Neural cell (in vitro differentiated cells): Measurements from ENCODE around the gene TMPRSS6. TPM values are rescaled to one million over a fixed set of nuclear protein-coding genes. Genes with fewer than 3 reads are reported as not detected.

Experiments
- H2AFZ ChIP-seq: fragments of 200-600, 300-800 bp; sonication (generic), shearing (Covaris generic); 2 replicates; pipeline ENCODE4 v1.6.0; 2014; ENCODE audit warnings: low read depth, mild to moderate bottlenecking, antibody characterized with exemption, low read length, moderate library complexity
- H3F3A ChIP-seq: fragments of 200-600 bp; shearing (Covaris generic); 2 replicates; pipeline ENCODE4 v1.6.1; 2016; ENCODE audit warnings: mild to moderate bottlenecking, moderate library complexity, mixed read lengths, antibody characterized with exemption, low read length; ENCODE audit not compliant: insufficient read depth, poor library complexity, severe bottlenecking
- H3K27ac ChIP-seq: fragments of 200-600, 300-800 bp; sonication (generic), shearing (Covaris generic); 2 replicates; pipeline ENCODE4 v1.5.1; 2014; ENCODE audit warnings: mild to moderate bottlenecking, low read length, moderate library complexity
- H3K27me3 ChIP-seq: fragments of 300-800, 200-600 bp; sonication (generic), shearing (Covaris generic); 2 replicates; pipeline ENCODE4 v1.6.0; 2014; ENCODE audit warnings: mild to moderate bottlenecking, low read depth, low read length, moderate library complexity; ENCODE audit not compliant: insufficient read depth
- H3K36me3 ChIP-seq: fragments of 300-800, 200-600 bp; sonication (generic), shearing (Covaris generic); 2 replicates; pipeline ENCODE4 v1.5.1; 2014; ENCODE audit warnings: mild to moderate bottlenecking, antibody characterized with exemption, low read length, moderate library complexity; ENCODE audit not compliant: insufficient read depth
- H3K4me2 ChIP-seq: fragments of 300-800, 200-600 bp; sonication (generic), shearing (Covaris generic); 2 replicates; pipeline ENCODE4 v1.6.0; 2014; ENCODE audit warnings: mild to moderate bottlenecking, low read length
- H3K4me3 ChIP-seq: fragments of 300-800, 200-600 bp; sonication (generic), shearing (Covaris generic); 2 replicates; pipeline ENCODE4 v1.5.1; 2014; ENCODE audit warnings: mild to moderate bottlenecking, low read length, moderate library complexity
- H3K79me2 ChIP-seq: fragments of 200-600 bp; shearing (Covaris generic); replicated peaks from 2 replicates; pipeline ENCODE4 v1.6.0; 2014; ENCODE audit warnings: mild to moderate bottlenecking, low read length, moderate library complexity; ENCODE audit not compliant: insufficient read depth
- H3K9ac ChIP-seq: fragments of 300-800, 200-600 bp; sonication (generic), shearing (Covaris generic); 2 replicates; pipeline ENCODE4 v1.6.1; 2016; ENCODE audit warnings: mild to moderate bottlenecking, low read length, mixed read lengths
- H3K9me2 ChIP-seq: fragments of 200-600 bp; shearing (Covaris generic); 2 replicates; pipeline ENCODE4 v1.6.1; 2016; ENCODE audit warnings: mild to moderate bottlenecking, low read length, mixed read lengths; ENCODE audit not compliant: insufficient read depth
- H3K9me3 ChIP-seq: fragments of 200-600, 300-800 bp; sonication (generic), shearing (Covaris generic); 2 replicates; pipeline ENCODE4 v1.6.1; 2016; ENCODE audit warnings: mild to moderate bottlenecking, mixed run types, low read length, moderate library complexity, mixed read lengths
- H4K20me1 ChIP-seq: fragments of 200-600 bp; shearing (Covaris generic); 2 replicates; pipeline ENCODE4 v1.6.1; 2016; ENCODE audit warnings: mild to moderate bottlenecking, mixed run types; ENCODE audit not compliant: insufficient read depth
- CTCF ChIP-seq: fragments of 450-650 bp; IDR thresholded peaks from 2 replicates; pipeline ENCODE4 v1.5.1; 2014; ENCODE audit warnings: antibody characterized with exemption, mild to moderate bottlenecking, moderate library complexity; ENCODE audit not compliant: poor library complexity, severe bottlenecking
- EP300 ChIP-seq: fragments of 450-650 bp; conservative IDR thresholded peaks from 2 replicates; pipeline ENCODE4 v1.6.1; 2014; ENCODE audit warnings: antibody characterized with exemption, mild to moderate bottlenecking, moderate library complexity; ENCODE audit not compliant: poor library complexity, severe bottlenecking
- EZH2 ChIP-seq: fragments of 200-600, 300-800 bp; shearing (Covaris generic), sonication (generic); IDR thresholded peaks from 2 replicates; pipeline ENCODE4 v1.6.1; 2014; ENCODE audit warnings: antibody characterized with exemption, low read length, borderline replicate concordance, mild to moderate bottlenecking; ENCODE audit not compliant: insufficient read depth, poor library complexity, severe bottlenecking
- MXI1 ChIP-seq: fragments of 450-650 bp; conservative IDR thresholded peaks from 2 replicates; pipeline ENCODE4 v1.6.1; 2014; ENCODE audit warnings: antibody characterized with exemption, mild to moderate bottlenecking; ENCODE audit not compliant: poor library complexity, severe bottlenecking
- POLR2AphosphoS5 ChIP-seq: IDR thresholded peaks from 2 replicates; pipeline ENCODE4 v1.6.1; 2012
- RAD21 ChIP-seq: fragments of 450-650 bp; conservative IDR thresholded peaks from 2 replicates; pipeline ENCODE4 v1.6.1; 2014; ENCODE audit warnings: antibody characterized with exemption, mild to moderate bottlenecking, moderate library complexity
- REST ChIP-seq: IDR thresholded peaks from 2 replicates; pipeline ENCODE4 v1.6.1; 2012; ENCODE audit warnings: borderline replicate concordance
- SMC3 ChIP-seq: fragments of 450-650 bp; conservative IDR thresholded peaks from 2 replicates; pipeline ENCODE4 v1.6.1; 2014; ENCODE audit warnings: antibody characterized with exemption, mild to moderate bottlenecking, moderate library complexity; ENCODE audit not compliant: poor library complexity
- TAF1 ChIP-seq: IDR thresholded peaks from 2 replicates; pipeline ENCODE4 v1.6.1; 2012; ENCODE audit warnings: low read depth
- polyA plus RNA-seq: library from polyadenylated mRNA; depleted of rRNA; stranded (reverse); fragments of >200 nt; gene quantifications from 2 replicates; pipeline ENCODE4 v1.2.3, GENCODE V29; 2014

The TMPRSS6 gene
- polyA plus RNA-seq, 1 donor from 2014 or later: not detected

GRCh38 chr22:37137903-37138665 lies 28.6 kb upstream of the TMPRSS6 start:
- Histone ChIP-seq H3K9me3 (no peaks in the 10 kb centered on the region), H3K9me2 (no peaks in the 10 kb centered on the region), H3K27me3 (no peaks in the 10 kb centered on the region), H3K79me2 (no peaks in the 10 kb centered on the region), H3K36me3 (no peaks in the 10 kb centered on the region), H3K9ac (no peak overlapping the region), H3K27ac (no peak overlapping the region), H3F3A (no peaks in the 10 kb centered on the region), H4K20me1 (no peaks in the 10 kb centered on the region), H3K4me3 (no peak overlapping the region), H3K4me2 (no peak overlapping the region), H2AFZ (no peak overlapping the region)
- no peak for TF ChIP-seq EZH2
- TF ChIP-seq MXI1: no peak
- no peak for TF ChIP-seq CTCF
- no peak for TF ChIP-seq POLR2AphosphoS5
- TF ChIP-seq RAD21: no peak
- TF ChIP-seq EP300: no peak
- no peak for TF ChIP-seq TAF1

- Histone ChIP-seq H3K9me3 (no peaks in the 10 kb centered on the region), H3K79me2 (no peaks in the 10 kb centered on the region), H3K36me3 (no peaks in the 10 kb centered on the region), H3F3A (no peaks in the 10 kb centered on the region), H4K20me1 (no peaks in the 10 kb centered on the region), H3K9ac (no peak overlapping the region), H3K4me2 (no peak overlapping the region), H3K27me3 (no peaks in the 10 kb centered on the region), H3K4me3 (no peak overlapping the region), H3K9me2 (no peaks in the 10 kb centered on the region), H3K27ac (no peak overlapping the region), H2AFZ (no peak overlapping the region)
- TF ChIP-seq EP300: no peak
- TF ChIP-seq SMC3: no peak
- TF ChIP-seq POLR2AphosphoS5: no peak
- no peak for TF ChIP-seq REST
- no peak for TF ChIP-seq CTCF
- no peak for TF ChIP-seq MXI1
- TF ChIP-seq RAD21: no peak
- TF ChIP-seq TAF1: no peak
- TF ChIP-seq EZH2: no peak
These were observed 27.6 kb upstream of the TMPRSS6 start for GRCh38 chr22:37137131-37137530.
